SK-N-SH treated with all-trans-retinoic acid at 6 μM for 48 hours (cell line): ENCODE data around the gene OR2Z1.
"Not testable (repeated sequence)": the region's sequence is repeated elsewhere in the genome, so short reads cannot be mapped to it uniquely, and the experiment has no call there.

Source experiments
- ARNTL ChIP-seq: fragments of 450-650 bp; formaldehyde crosslinking; IDR thresholded peaks from 2 replicates; pipeline ENCODE4 v1.5.0; 2020; ENCODE audit warnings: low read depth, mild to moderate bottlenecking, moderate library complexity, borderline replicate concordance
- CREB5 ChIP-seq: fragments of 250-450 bp; sonication (Bioruptor Pico); IDR thresholded peaks from 2 replicates; pipeline ENCODE4 v1.5.1; 2020; ENCODE audit warnings: low read depth, mild to moderate bottlenecking, moderate library complexity
- ESRRG ChIP-seq: fragments of 250-450 bp; sonication (Bioruptor Pico); IDR thresholded peaks from 2 replicates; pipeline ENCODE4 v1.6.1; 2021; ENCODE audit warnings: mild to moderate bottlenecking
- OSR1 ChIP-seq: fragments of 250-450 bp; sonication (Bioruptor Pico); IDR thresholded peaks from 2 replicates; pipeline ENCODE4 v1.8.0; 2022; ENCODE audit warnings: moderate library complexity, mild to moderate bottlenecking, inconsistent platforms
- PATZ1 ChIP-seq: fragments of 250-450 bp; sonication (Bioruptor Pico); IDR thresholded peaks from 2 replicates; pipeline ENCODE4 v1.8.0; 2020; ENCODE audit warnings: mild to moderate bottlenecking, moderate library complexity, borderline replicate concordance
- POU6F1 ChIP-seq: fragments of 250-450 bp; sonication (Bioruptor Pico); IDR thresholded peaks from 2 replicates; pipeline ENCODE4 v1.8.0; 2021; ENCODE audit warnings: low read depth, mild to moderate bottlenecking, moderate library complexity, borderline replicate concordance
- RARB ChIP-seq: fragments of 250-450 bp; sonication (Bioruptor Pico); IDR thresholded peaks from 2 replicates; pipeline ENCODE4 v1.8.0; 2021; ENCODE audit warnings: mild to moderate bottlenecking, moderate library complexity
- TOX ChIP-seq: fragments of 250-450 bp; sonication (Bioruptor Pico); IDR thresholded peaks from 2 replicates; pipeline ENCODE4 v1.8.0; 2021; ENCODE audit warnings: mild to moderate bottlenecking, moderate library complexity, borderline replicate concordance
- ZC3H10 ChIP-seq: fragments of 250-450 bp; sonication (Bioruptor Pico); IDR thresholded peaks from 2 replicates; pipeline ENCODE4 v1.5.1; 2021; ENCODE audit warnings: mild to moderate bottlenecking, moderate library complexity
- ZFP3 ChIP-seq: fragments of 250-450 bp; sonication (Bioruptor Pico); IDR thresholded peaks from 2 replicates; pipeline ENCODE4 v1.5.0; 2020; ENCODE audit warnings: mild to moderate bottlenecking, moderate library complexity
- TF ChIP-seq, protein P1 (sequence below): fragments of 250-450 bp; sonication (Bioruptor Pico); IDR thresholded peaks from 2 replicates; pipeline ENCODE4 v1.5.0; 2020; ENCODE audit warnings: mild to moderate bottlenecking, moderate library complexity

- TF ChIP-seq PATZ1; POU6F1 (CRISPR knock-in tag); ARNTL (CRISPR knock-in tag); OSR1 (CRISPR knock-in tag); ZFP3 (CRISPR knock-in tag); RARB (CRISPR knock-in tag); CREB5 (CRISPR knock-in tag); ESRRG (CRISPR knock-in tag); TOX; ZC3H10 (CRISPR knock-in tag): not testable (repeated sequence)
- TF ChIP-seq, protein P1, sequence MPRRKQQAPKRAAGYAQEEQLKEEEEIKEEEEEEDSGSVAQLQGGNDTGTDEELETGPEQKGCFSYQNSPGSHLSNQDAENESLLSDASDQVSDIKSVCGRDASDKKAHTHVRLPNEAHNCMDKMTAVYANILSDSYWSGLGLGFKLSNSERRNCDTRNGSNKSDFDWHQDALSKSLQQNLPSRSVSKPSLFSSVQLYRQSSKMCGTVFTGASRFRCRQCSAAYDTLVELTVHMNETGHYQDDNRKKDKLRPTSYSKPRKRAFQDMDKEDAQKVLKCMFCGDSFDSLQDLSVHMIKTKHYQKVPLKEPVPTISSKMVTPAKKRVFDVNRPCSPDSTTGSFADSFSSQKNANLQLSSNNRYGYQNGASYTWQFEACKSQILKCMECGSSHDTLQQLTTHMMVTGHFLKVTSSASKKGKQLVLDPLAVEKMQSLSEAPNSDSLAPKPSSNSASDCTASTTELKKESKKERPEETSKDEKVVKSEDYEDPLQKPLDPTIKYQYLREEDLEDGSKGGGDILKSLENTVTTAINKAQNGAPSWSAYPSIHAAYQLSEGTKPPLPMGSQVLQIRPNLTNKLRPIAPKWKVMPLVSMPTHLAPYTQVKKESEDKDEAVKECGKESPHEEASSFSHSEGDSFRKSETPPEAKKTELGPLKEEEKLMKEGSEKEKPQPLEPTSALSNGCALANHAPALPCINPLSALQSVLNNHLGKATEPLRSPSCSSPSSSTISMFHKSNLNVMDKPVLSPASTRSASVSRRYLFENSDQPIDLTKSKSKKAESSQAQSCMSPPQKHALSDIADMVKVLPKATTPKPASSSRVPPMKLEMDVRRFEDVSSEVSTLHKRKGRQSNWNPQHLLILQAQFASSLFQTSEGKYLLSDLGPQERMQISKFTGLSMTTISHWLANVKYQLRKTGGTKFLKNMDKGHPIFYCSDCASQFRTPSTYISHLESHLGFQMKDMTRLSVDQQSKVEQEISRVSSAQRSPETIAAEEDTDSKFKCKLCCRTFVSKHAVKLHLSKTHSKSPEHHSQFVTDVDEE (CRISPR knock-in tag) = not testable (repeated sequence)
Observed at GRCh38 chr19:8739291-8740065, 18.0 kb downstream of the OR2Z1 start.
